ENCODE results near the gene ZIK1. TPM values are rescaled to one million over a fixed set of nuclear protein-coding genes. Genes with fewer than 3 reads are reported as not detected.
A peak's percentile ranks its signal among the peaks of the same experiment; 100 is the strongest.

ZIK1 gene
- total and polyA plus RNA-seq, 2 of the 4 experiments (the other 2 are of a cell fraction): 4.1 to 11.8 TPM

DNA sequence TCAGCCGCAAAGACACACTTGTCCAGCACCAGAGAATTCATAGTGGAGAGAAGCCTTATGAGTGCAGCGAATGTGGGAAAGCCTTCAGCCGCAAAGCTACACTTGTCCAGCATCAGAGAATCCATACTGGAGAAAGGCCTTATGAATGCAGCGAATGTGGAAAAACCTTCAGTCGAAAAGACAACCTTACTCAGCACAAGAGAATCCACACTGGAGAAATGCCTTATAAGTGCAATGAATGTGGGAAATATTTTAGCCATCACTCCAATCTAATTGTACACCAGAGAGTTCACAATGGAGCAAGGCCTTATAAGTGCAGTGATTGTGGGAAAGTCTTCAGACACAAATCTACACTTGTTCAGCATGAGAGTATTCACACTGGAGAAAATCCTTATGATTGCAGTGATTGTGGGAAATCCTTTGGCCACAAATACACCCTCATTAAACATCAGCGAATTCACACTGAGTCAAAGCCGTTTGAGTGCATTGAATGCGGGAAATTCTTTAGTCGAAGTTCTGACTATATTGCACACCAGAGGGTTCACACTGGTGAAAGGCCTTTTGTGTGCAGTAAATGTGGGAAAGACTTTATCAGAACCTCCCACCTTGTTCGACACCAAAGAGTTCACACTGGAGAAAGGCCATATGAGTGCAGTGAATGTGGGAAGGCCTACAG, 36.9 kb downstream of the ZIK1 start:
- in situ Hi-C loops (cut with MboI; ENCODE audit: low sequenced_read_pairs) (no loop called here), dilution Hi-C loops (cut with HindIII; ENCODE audit: low sequenced_read_pairs, unreplicated experiment) (no loop called here), intact Hi-C loops (cut with micrococcal nuclease) (no loop called here)
- H2AK5ac ChIP-seq (ENCODE audit: low read depth, low read length): no peak overlapping the region
- no peak overlapping the region for H3K27ac ChIP-seq (ENCODE audit: insufficient read depth, low read length)
- no peak overlapping the region for H2AFZ ChIP-seq (replicated peaks; ENCODE audit: low read length, poor library complexity)
- H3K79me1 ChIP-seq (ENCODE audit: low read depth in 1 of 2, low read length in 2 of 2): peaks cover 48 to 62% of the 10 kb centered on the region in 2 experiments
- H2BK120ac ChIP-seq (ENCODE audit: low read depth, low read length): no peak overlapping the region
- H4K5ac ChIP-seq (ENCODE audit: low read depth, low read length): no peak overlapping the region
- no peak overlapping the region for H3K14ac ChIP-seq (replicated peaks; ENCODE audit: low read depth, low read length)
- ATAC-seq (ENCODE audit: low read depth): no peak
- H3K9ac ChIP-seq (ENCODE audit: low read depth, low read length): no peak overlapping the region
- WGBS, 2 experiments (ENCODE audit: extremely low coverage in 2 of 2, insufficient read length in 1 of 2): 100% methylated on average over 1 of the region's 10 CpGs; no CpG with 5 or more reads in 1 of the 2 experiments
- H3K23ac ChIP-seq (ENCODE audit: low read depth, low read length): no peak overlapping the region
- H3K56ac ChIP-seq (ENCODE audit: extremely low read depth, insufficient read depth, low read length): no peak overlapping the region
- no peak overlapping the region for H3K4me2 ChIP-seq (ENCODE audit: low read depth, low read length)
- H2BK5ac ChIP-seq (ENCODE audit: low read depth, low read length, poor library complexity, severe bottlenecking): no peak overlapping the region
- ChIA-PET POLR2A (ENCODE audit: unreplicated experiment) (no interaction called here), CTCF (no interaction called here)
- peaks cover 86% of the 10 kb centered on the region for H3K9me3 ChIP-seq (ENCODE audit: control insufficient read depth, insufficient read depth, low read length)
- H2BK20ac ChIP-seq (ENCODE audit: low read depth, low read length): no peak overlapping the region
- H3K9me1 ChIP-seq (ENCODE audit: insufficient read depth, low read length): no peaks in the 10 kb centered on the region
- no peaks in the 10 kb centered on the region for H4K20me1 ChIP-seq (ENCODE audit: insufficient read depth, low read length)
- no peak overlapping the region for H2BK15ac ChIP-seq (ENCODE audit: low read depth, low read length)
- peaks cover 77% of the 10 kb centered on the region for H3K36me3 ChIP-seq (ENCODE audit: control insufficient read depth, insufficient read depth, low read length)
- H3K18ac ChIP-seq (ENCODE audit: low read depth, low read length): no peak overlapping the region
- peak; percentile 15 for DNase-seq
- TF ChIP-seq, protein P1, sequence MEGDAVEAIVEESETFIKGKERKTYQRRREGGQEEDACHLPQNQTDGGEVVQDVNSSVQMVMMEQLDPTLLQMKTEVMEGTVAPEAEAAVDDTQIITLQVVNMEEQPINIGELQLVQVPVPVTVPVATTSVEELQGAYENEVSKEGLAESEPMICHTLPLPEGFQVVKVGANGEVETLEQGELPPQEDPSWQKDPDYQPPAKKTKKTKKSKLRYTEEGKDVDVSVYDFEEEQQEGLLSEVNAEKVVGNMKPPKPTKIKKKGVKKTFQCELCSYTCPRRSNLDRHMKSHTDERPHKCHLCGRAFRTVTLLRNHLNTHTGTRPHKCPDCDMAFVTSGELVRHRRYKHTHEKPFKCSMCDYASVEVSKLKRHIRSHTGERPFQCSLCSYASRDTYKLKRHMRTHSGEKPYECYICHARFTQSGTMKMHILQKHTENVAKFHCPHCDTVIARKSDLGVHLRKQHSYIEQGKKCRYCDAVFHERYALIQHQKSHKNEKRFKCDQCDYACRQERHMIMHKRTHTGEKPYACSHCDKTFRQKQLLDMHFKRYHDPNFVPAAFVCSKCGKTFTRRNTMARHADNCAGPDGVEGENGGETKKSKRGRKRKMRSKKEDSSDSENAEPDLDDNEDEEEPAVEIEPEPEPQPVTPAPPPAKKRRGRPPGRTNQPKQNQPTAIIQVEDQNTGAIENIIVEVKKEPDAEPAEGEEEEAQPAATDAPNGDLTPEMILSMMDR (conservative IDR thresholded peaks at IDR 0.05; ENCODE audit: low read depth, low read length): no peak
- peak; percentile 11 for TF ChIP-seq RCOR1 (IDR thresholded peaks at IDR 0.05; ENCODE audit: insufficient replicate concordance, low read length)
- no peak for TF ChIP-seq MXI1 (IDR thresholded peaks at IDR 0.05; ENCODE audit: borderline replicate concordance, low read depth, low read length)
- no peak for TF ChIP-seq BHLHE40 (IDR thresholded peaks at IDR 0.05; ENCODE audit: low read depth, low read length)
- no peak overlapping the region for H3K4me3 ChIP-seq (ENCODE audit: insufficient read depth, low read depth, low read length)
- BruUV-seq (replicated peaks): no TSS peak
- H2AK9ac ChIP-seq (replicated peaks; ENCODE audit: low read depth, low read length, poor library complexity): no peak overlapping the region
- no peak overlapping the region for H4K91ac ChIP-seq (ENCODE audit: insufficient read depth, low read depth, low read length)
- H3K4me1 ChIP-seq (ENCODE audit: control insufficient read depth, insufficient read depth, low read length): no peaks in the 10 kb centered on the region
- no peak overlapping the region for H3K4ac ChIP-seq (ENCODE audit: low read depth, low read length)
- H4K8ac ChIP-seq (ENCODE audit: low read depth in 2 of 2, low read length in 2 of 2): no peak overlapping the region
- no peaks in the 10 kb centered on the region for H3K27me3 ChIP-seq (ENCODE audit: control insufficient read depth, insufficient read depth, low read length)

Measured in IMR-90 (cell line).